RWPE2 (cell line): Measurements from ENCODE around the gene RFNG.
A peak's percentile ranks its signal among the peaks of the same experiment; 100 is the strongest.

Source experiments
- ATAC-seq: fragments of 200-7000 bp; cut with Tn5 transposase; 3 replicates; pipeline ENCODE4 v1.9.1; 2021; ENCODE audit warnings: low read depth
- DNase-seq: peaks from one replicate; pipeline ENCODE4 v3.0.0-alpha.2; 2020; ENCODE audit warnings: low spot score
- H3K27ac ChIP-seq: fragments of 450-650 bp; 2 replicates; pipeline ENCODE4 v1.5.1; 2017; ENCODE audit warnings: mild to moderate bottlenecking; ENCODE audit not compliant: poor library complexity, severe bottlenecking
- H3K27me3 ChIP-seq: fragments of 250-450 bp; sonication (Bioruptor Pico); 2 replicates; pipeline ENCODE4 v1.5.1; 2021; ENCODE audit warnings: mild to moderate bottlenecking, moderate library complexity; ENCODE audit not compliant: insufficient read depth, poor library complexity, severe bottlenecking
- H3K36me3 ChIP-seq: fragments of 250-450 bp; sonication (Bioruptor Pico); 2 replicates; pipeline ENCODE4 v1.5.1; 2020; ENCODE audit warnings: low read depth, mild to moderate bottlenecking, moderate library complexity
- H3K4me1 ChIP-seq: fragments of 250-450 bp; sonication (Bioruptor Pico); 2 replicates; pipeline ENCODE4 v1.5.1; 2021; ENCODE audit warnings: mild to moderate bottlenecking, moderate library complexity; ENCODE audit not compliant: insufficient read depth, poor library complexity, severe bottlenecking
- H3K4me3 ChIP-seq: fragments of 250-450 bp; sonication (Bioruptor Pico); 2 replicates; pipeline ENCODE4 v1.5.1; 2021; ENCODE audit warnings: mild to moderate bottlenecking, moderate library complexity; ENCODE audit not compliant: severe bottlenecking
- H3K9me3 ChIP-seq: fragments of 250-450 bp; sonication (Bioruptor Pico); 2 replicates; pipeline ENCODE4 v1.5.1; 2021; ENCODE audit warnings: mild to moderate bottlenecking, moderate library complexity; ENCODE audit not compliant: severe bottlenecking
- CTCF ChIP-seq: fragments of 450-650 bp; IDR thresholded peaks from one replicate; pipeline ENCODE4 v1.5.1; 2017; ENCODE audit warnings: mild to moderate bottlenecking, moderate library complexity; ENCODE audit not compliant: poor library complexity, severe bottlenecking

Gene RFNG

DNA sequence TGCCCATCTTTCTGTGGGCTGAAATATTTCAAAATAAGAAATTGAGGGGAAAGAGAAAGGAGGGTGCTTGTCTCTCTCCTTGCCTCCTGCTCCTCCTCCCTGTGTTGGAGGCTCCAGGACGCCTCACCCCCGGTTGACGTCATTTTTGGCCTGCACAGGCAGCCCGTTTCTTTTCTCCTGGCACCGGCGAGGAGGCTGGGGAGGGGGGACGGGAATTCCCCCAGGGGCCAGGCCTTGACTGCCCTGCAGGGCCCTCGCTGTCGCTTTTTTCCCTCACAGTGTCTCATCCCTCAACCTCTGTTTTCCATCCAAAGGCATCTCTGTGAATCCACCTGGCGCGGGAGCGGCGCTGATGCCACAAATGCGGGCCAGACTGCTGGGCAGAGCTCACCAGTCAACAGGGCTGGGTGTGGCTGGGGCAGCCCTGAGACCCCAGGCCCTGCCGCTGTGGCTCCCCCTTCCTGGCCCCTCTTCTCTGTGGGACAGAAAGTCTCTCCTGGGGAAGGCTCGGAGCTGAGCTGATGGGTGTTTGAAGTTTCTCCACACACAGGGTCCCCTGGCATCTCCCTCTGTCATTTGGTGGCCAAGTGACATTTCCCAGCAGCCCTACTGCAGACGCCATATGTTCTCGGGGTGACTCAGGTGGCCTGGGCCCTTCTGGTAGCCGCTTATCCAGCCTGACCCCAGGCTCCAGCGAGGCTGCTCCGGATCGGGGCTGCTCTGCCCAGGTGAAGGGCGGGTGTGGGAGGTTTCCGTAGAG lies 45.0 kb downstream of the RFNG start:
- no peak for TF ChIP-seq CTCF
- Histone ChIP-seq H3K27me3 (no peaks in the 10 kb centered on the region), H3K4me1 (peaks cover 23% of the 10 kb centered on the region), H3K9me3 (no peaks in the 10 kb centered on the region), H3K36me3 (no peaks in the 10 kb centered on the region), H3K4me3 (no peak overlapping the region), H3K27ac (no peak overlapping the region)
- ATAC-seq (no peak), DNase-seq (no peak)

DNA sequence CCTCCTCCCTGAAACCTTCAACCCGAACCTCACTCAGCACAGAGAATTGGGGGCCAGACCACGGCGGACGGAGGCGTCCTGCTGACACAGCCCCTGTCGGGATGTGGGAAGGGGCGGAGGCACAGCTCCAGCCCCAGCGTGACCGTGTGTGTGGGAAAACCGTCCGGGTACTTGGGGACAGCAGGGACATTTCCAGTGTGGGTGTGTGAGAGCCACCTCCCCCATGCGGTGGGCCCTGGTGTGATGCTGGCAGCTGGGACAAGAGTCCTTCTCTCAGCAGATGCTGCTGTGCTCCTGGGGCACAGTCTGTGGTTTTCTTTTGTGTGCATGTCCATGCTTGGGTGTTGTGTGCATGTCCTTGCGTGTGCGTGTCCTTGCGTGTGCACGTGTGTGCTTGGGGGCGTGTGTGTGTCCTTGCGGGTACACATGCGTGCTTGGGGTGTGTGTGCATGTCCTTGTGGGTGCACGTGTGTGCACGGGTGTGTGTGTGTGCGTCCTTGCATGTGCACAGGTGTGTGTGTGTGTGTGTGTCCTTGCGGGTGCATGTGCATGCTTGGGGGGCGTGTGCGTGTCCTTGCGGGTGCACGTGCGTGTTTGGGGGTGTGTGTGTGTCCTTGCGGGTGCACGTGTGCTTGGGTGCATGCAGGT lies 45.8 kb downstream of the RFNG start:
- Histone ChIP-seq H3K4me3 (no peak overlapping the region), H3K36me3 (no peaks in the 10 kb centered on the region), H3K27ac (no peak overlapping the region), H3K27me3 (no peaks in the 10 kb centered on the region), H3K9me3 (no peaks in the 10 kb centered on the region), H3K4me1 (peaks cover 23% of the 10 kb centered on the region)
- no peak for TF ChIP-seq CTCF
- ATAC-seq (no peak), DNase-seq (no peak)

GRCh38 chr17:82004517-82005455 lies 46.8 kb downstream of the RFNG start:
- TF ChIP-seq CTCF: no peak
- Histone ChIP-seq H3K9me3 (no peaks in the 10 kb centered on the region), H3K36me3 (no peaks in the 10 kb centered on the region), H3K27me3 (no peaks in the 10 kb centered on the region), H3K4me3 (no peak overlapping the region), H3K27ac (peak overlapping the region; percentile 77), H3K4me1 (peaks cover 23% of the 10 kb centered on the region)
- no peak for DNase-seq
- ATAC-seq: no peak

DNA sequence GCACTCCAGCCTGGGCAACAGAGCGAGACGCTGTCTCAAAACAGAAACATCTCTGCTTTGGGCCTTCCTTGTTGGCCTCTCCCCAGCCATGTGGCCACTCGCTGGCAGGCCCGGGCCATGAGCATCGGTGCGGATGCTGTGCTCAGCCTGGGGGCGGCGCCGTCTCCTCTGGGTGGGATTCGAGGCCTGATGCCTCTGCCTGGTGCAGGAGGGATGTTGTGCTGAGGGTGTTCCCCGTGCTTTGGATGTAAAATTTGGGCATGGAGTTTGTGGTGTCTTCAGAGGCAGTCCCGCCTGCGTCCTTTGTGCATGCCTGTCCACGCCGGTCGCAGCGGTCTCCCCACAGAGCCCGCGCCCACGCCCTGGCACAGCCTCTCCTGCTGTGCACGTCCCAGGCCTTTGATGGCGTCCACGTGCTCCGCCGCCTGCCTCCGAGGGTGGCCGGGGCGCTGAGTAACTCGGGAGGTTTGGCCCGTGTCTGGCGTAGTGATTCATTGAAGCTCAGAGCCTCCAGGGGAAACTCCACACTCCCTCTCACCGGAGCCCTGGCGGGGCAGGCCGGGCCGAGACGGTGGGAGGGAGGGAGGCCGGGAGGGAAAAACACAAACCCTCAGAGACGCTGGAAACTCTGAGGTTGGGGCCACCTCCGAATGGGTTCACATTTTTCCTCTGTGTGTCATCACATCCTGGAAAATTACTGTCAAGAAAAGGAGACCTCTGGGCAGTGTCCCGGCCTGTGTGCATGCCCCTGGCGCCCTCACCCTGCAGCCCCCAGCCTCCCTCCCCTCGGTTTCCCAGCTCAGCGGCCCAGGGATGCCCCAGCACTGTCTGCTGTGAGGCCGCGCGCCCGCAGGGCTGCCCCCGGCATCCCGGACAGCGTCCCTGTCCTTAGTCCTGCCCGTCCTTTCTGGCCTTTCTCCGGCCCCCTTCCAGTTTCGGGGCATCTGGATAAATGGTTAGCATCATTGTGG lies 47.9 kb downstream of the RFNG start:
- TF ChIP-seq CTCF: no peak
- Histone ChIP-seq H3K4me1 (peaks cover 23% of the 10 kb centered on the region), H3K36me3 (no peaks in the 10 kb centered on the region), H3K27ac (peak overlapping the region; percentile 77), H3K9me3 (no peaks in the 10 kb centered on the region), H3K4me3 (no peak overlapping the region), H3K27me3 (no peaks in the 10 kb centered on the region)
- DNase-seq: peak; percentile 96
- peak; percentile 94 for ATAC-seq
